Ishikawa (cell line): ENCODE results near the gene ZBTB33.

ENCODE experiments used
- EGR1 ChIP-seq: IDR thresholded peaks from 2 replicates; pipeline ENCODE4 v1.6.1; 2012
- EP300 ChIP-seq: IDR thresholded peaks from 2 replicates; pipeline ENCODE4 v1.6.1; 2012; ENCODE audit warnings: borderline replicate concordance
- RAD21 ChIP-seq: IDR thresholded peaks from 2 replicates; pipeline ENCODE4 v1.6.1; 2012; ENCODE audit warnings: low read depth
- TCF12 ChIP-seq: IDR thresholded peaks from 2 replicates; pipeline ENCODE4 v1.6.1; 2012; ENCODE audit warnings: low read depth
- TEAD4 ChIP-seq: IDR thresholded peaks from 2 replicates; pipeline ENCODE4 v1.6.1; 2012
- YY1 ChIP-seq: IDR thresholded peaks from 2 replicates; pipeline ENCODE4 v1.6.1; 2012; ENCODE audit warnings: low read depth
- ZBTB7A ChIP-seq: IDR thresholded peaks from 2 replicates; pipeline ENCODE4 v1.6.1; 2012; ENCODE audit warnings: low read depth
- TF ChIP-seq, protein P1 (sequence below): IDR thresholded peaks from 2 replicates; pipeline ENCODE4 v1.6.1; 2012

DNA sequence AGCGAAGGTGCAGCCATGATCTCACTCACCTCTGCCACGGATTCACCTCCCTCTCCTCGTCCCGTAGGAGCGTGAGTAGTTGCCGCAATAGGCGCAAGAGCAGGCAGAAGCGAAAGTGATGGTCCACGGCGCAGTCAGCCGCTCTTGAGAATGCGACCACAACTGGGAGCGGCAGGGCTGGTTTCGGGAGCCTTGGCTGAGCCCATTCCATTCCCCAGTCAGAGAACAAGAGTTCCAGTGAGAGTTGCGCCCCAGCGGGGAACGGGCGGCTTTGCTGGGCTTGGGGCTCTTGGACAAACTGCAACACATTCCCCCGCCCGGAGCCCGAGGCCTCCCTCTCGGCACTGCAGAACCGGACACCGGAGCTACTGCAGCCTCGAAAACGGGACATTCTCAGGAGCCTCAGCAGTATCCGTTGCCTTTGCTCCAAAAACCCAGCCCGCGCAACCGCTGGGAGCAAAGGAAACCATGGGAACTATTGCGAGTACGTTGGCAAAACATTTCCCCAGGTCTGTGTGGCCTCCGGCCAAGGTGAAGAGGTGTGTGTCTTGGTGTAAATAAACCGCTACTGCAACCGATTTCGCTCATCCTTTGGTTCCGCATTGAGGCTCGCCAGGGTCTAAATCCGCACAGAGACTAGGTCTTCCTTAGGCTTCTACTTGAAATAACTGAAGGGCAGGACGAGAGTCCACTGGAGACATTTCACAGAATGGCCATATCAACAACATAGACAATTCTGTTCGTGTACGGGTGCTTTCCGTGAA is 5.7 kb upstream of the ZBTB33 start:
- TF ChIP-seq TCF12 (0 out of 2 replicates have a peak, but pooled peaks have one; percentile 35), RAD21 (no peak), YY1 (no peak; the same call in 1 of the 2 replicates), EP300 (no peak), TEAD4 (no peak), EGR1 (no peak), ZBTB7A (no peak)
- TF ChIP-seq, protein P1, sequence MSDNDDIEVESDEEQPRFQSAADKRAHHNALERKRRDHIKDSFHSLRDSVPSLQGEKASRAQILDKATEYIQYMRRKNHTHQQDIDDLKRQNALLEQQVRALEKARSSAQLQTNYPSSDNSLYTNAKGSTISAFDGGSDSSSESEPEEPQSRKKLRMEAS: peak; percentile 57
